Body of pancreas (tissue), 4 donors: Measurements from ENCODE around the gene OSBPL5.

Source experiments
- POLR2A ChIP-seq, 3 donors: fragments of 450-650 bp; IDR thresholded peaks; one replicate each; pipeline ENCODE4 v1.6.1; 2016; ENCODE audit warnings: antibody characterized with exemption in 3 of 3, mild to moderate bottlenecking in 2 of 3
- TF ChIP-seq, protein P1 (sequence below), 7 experiments: fragments of 450-650 bp in 4 of 7; fragments of 200-600 bp in 3 of 7; sonication (generic) in 3 of 7; IDR thresholded peaks; one replicate each; pipeline ENCODE4 v1.5.1; 2016 to 2019; ENCODE audit warnings: antibody characterized with exemption in 7 of 7

DNA sequence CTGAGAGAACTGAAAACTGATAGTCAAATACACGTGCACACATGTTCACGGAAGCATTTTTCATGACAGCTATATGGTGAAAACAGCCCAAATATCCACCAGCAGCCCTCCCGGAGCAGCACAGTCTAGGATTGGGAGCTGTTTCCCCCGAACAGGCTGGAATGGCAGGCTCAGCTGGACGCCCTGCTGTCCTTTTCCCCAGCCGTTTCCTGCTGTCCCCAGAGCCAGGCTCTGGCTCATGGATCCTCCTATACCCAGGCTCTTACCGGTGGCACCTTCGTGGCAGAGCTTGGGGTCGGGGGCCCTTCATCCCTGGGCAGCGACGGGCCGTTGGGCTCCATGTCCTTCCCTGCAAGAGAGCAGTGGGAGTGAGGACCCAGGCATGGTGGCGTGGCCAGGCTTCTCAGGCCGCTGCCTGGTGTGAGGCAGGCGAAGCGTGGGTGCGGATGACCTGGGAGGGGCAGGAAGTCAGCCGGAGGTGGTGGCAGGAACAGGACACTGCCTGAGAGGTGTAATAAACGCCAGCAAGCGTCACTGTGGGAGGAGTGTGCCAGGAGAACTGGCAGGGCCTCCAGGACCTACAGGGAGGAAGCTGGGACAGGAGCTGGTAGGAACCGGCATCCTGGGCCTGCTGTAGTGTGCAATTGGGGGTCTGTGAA is 38.8 kb downstream of the OSBPL5 start:
- TF ChIP-seq, protein P1, sequence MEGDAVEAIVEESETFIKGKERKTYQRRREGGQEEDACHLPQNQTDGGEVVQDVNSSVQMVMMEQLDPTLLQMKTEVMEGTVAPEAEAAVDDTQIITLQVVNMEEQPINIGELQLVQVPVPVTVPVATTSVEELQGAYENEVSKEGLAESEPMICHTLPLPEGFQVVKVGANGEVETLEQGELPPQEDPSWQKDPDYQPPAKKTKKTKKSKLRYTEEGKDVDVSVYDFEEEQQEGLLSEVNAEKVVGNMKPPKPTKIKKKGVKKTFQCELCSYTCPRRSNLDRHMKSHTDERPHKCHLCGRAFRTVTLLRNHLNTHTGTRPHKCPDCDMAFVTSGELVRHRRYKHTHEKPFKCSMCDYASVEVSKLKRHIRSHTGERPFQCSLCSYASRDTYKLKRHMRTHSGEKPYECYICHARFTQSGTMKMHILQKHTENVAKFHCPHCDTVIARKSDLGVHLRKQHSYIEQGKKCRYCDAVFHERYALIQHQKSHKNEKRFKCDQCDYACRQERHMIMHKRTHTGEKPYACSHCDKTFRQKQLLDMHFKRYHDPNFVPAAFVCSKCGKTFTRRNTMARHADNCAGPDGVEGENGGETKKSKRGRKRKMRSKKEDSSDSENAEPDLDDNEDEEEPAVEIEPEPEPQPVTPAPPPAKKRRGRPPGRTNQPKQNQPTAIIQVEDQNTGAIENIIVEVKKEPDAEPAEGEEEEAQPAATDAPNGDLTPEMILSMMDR (IDR thresholded peaks at IDR 0.05), result no peak
- no peak for TF ChIP-seq POLR2A (IDR thresholded peaks at IDR 0.05)
